HepG2 (cell line): ENCODE measurements around the gene TMEM33. TPM values are rescaled to one million over a fixed set of nuclear protein-coding genes. Genes with fewer than 3 reads are reported as not detected.
"Not testable (repeated sequence)": the region's sequence is repeated elsewhere in the genome, so short reads cannot be mapped to it uniquely, and the experiment has no call there.

Source experiments
- FOSL2 ChIP-seq: sonication (generic); formaldehyde crosslinking; IDR thresholded peaks from 2 replicates; pipeline ENCODE4 v1.4.0; 2020; ENCODE audit warnings: missing genetic modification reagents
- FOXA1 ChIP-seq, 2 experiments: fragments of 450-650 bp in 1 of 2; sonication (generic) in 1 of 2; formaldehyde crosslinking in 1 of 2; IDR thresholded peaks; 2 replicates each; pipeline versions ENCODE4 v1.4.0 to v1.6.1; 2016 to 2020; ENCODE audit warnings: missing genetic modification reagents in 1 of 2
- FOXA3 ChIP-seq: IDR thresholded peaks from 2 replicates; pipeline ENCODE4 v1.6.1; 2016; ENCODE audit warnings: missing genetic modification reagents, missing compliant biosample characterization
- GATAD2A ChIP-seq: IDR thresholded peaks from 2 replicates; pipeline ENCODE4 v1.6.1; 2016
- HOXA3 ChIP-seq: sonication (generic); formaldehyde crosslinking; IDR thresholded peaks from 2 replicates; pipeline ENCODE4 v1.5.0; 2020; ENCODE audit warnings: missing genetic modification reagents
- MTA1 ChIP-seq: sonication (generic); formaldehyde crosslinking; IDR thresholded peaks from 2 replicates; pipeline ENCODE4 v1.4.0; 2020; ENCODE audit warnings: missing genetic modification reagents, mild to moderate bottlenecking, borderline replicate concordance
- MYC ChIP-seq: sonication (generic); formaldehyde crosslinking; IDR thresholded peaks from 2 replicates; pipeline ENCODE4 v1.9.0; 2021; ENCODE audit warnings: missing genetic modification reagents, borderline replicate concordance
- NR2F1 ChIP-seq, 2 experiments: fragments of 450-650 bp in 1 of 2; formaldehyde crosslinking in 1 of 2; IDR thresholded peaks; 2 replicates each; pipeline versions ENCODE4 v1.5.0 to v1.6.1; 2016 to 2020; ENCODE audit warnings: mild to moderate bottlenecking in 1 of 2, missing compliant biosample characterization in 1 of 2, missing genetic modification reagents in 1 of 2, moderate library complexity in 1 of 2
- PAXIP1 ChIP-seq: sonication (generic); formaldehyde crosslinking; conservative IDR thresholded peaks from 2 replicates; pipeline ENCODE4 v1.4.0; 2020; ENCODE audit warnings: mild to moderate bottlenecking, missing genetic modification reagents, moderate library complexity
- POGZ ChIP-seq: sonication (generic); formaldehyde crosslinking; IDR thresholded peaks from 2 replicates; pipeline ENCODE4 v1.4.0; 2020; ENCODE audit warnings: mild to moderate bottlenecking, missing genetic modification reagents
- SALL1 ChIP-seq: sonication (generic); formaldehyde crosslinking; IDR thresholded peaks from 2 replicates; pipeline ENCODE4 v1.8.0; 2022; ENCODE audit warnings: mild to moderate bottlenecking, missing genetic modification reagents
- SP5 ChIP-seq: IDR thresholded peaks from 2 replicates; pipeline ENCODE4 v1.6.1; 2016; ENCODE audit warnings: low read depth, borderline replicate concordance
- TEAD3 ChIP-seq: optimal IDR thresholded peaks from 2 replicates; pipeline ENCODE3; 2016; ENCODE audit warnings: borderline replicate concordance
- THAP11 ChIP-seq: IDR thresholded peaks from 2 replicates; pipeline ENCODE4 v1.6.1; 2016; ENCODE audit warnings: missing biosample characterization, missing genetic modification reagents
- THAP9 ChIP-seq: sonication (generic); formaldehyde crosslinking; IDR thresholded peaks from 2 replicates; pipeline ENCODE4; 2020; ENCODE audit warnings: missing genetic modification reagents, mild to moderate bottlenecking, borderline replicate concordance
- ZNF281 ChIP-seq: sonication (generic); formaldehyde crosslinking; IDR thresholded peaks from 2 replicates; pipeline ENCODE4 v1.4.0; 2020; ENCODE audit warnings: missing genetic modification reagents, borderline replicate concordance
- ZNF350 ChIP-seq: sonication (generic); formaldehyde crosslinking; IDR thresholded peaks from 2 replicates; pipeline ENCODE4 v1.4.0; 2020; ENCODE audit warnings: mild to moderate bottlenecking, low read depth, missing genetic modification reagents, borderline replicate concordance
- ZNF644 ChIP-seq: IDR thresholded peaks from 2 replicates; pipeline ENCODE4 v1.6.1; 2016; ENCODE audit warnings: low read depth
- polyA plus RNA-seq, 8 experiments: library from polyadenylated mRNA; depleted of rRNA in 3 of 8; stranded (reverse) in 7 of 8; unstranded in 1 of 8; fragments of >200 nt; fragmentation: Illumina TruSeq in 4 of 8; extraction: Trizol in 4 of 8; gene quantifications; 2 replicates each; pipeline versions ENCODE4 v1.2.1 to v1.2.3, GENCODE V29; 2011 to 2016; ENCODE audit warnings: low read depth in 4 of 8, missing spikeins in 1 of 8, mixed read lengths in 1 of 8; ENCODE audit not compliant: insufficient read depth in 1 of 8
- total RNA-seq, 5 experiments: library from RNA; depleted of rRNA; stranded (reverse); fragments of >200 nt; fragmentation: Illumina TruSeq; extraction: Trizol; gene quantifications; 2 replicates each; pipeline ENCODE4 v1.2.3, GENCODE V29; 2016; ENCODE audit warnings: low read depth in 1 of 5

Gene TMEM33
- total and polyA plus RNA-seq, 2 of the 13 experiments (the other 11 are each of a cell fraction or from before 2014, with no cell fraction given), result 36.1 to 66.6 TPM

GRCh38 chr4:41909136-41909535 is 26.1 kb upstream of the TMEM33 start (continued):
- 0 out of 2 replicates have a peak, but pooled peaks have one; percentile 22 for TF ChIP-seq MTA1 (CRISPR knock-in tag)
- TF ChIP-seq ZNF644 (CRISPR knock-in tag), result 0 out of 2 replicates have a peak, but pooled peaks have one; percentile 45
- peak; percentile 45; the same call in 1 of the 2 replicates for TF ChIP-seq HOXA3 (CRISPR knock-in tag)
- peak; percentile 80 to 93; a peak in 3 of 4 replicates for TF ChIP-seq NR2F1 (CRISPR knock-in tag; IDR thresholded peaks at IDR 0.05)
- peak; percentile 24 for TF ChIP-seq TEAD3 (CRISPR knock-in tag)
- TF ChIP-seq SP5 (CRISPR knock-in tag), result peak; percentile 73
- peak; percentile 51; the same call in 1 of the 2 replicates for TF ChIP-seq GATAD2A (CRISPR knock-in tag)
- 0 out of 2 replicates have a peak, but pooled peaks have one; percentile 41 for TF ChIP-seq THAP11 (CRISPR knock-in tag)
- TF ChIP-seq POGZ (CRISPR knock-in tag), result 0 out of 2 replicates have a peak, but pooled peaks have one; percentile 24
- TF ChIP-seq SALL1 (CRISPR knock-in tag), result peak; percentile 47
- TF ChIP-seq ZNF350 (CRISPR knock-in tag), result 0 out of 2 replicates have a peak, but pooled peaks have one; percentile 26
- TF ChIP-seq MYC (CRISPR knock-in tag), result 0 out of 2 replicates have a peak, but pooled peaks have one; percentile 11
- TF ChIP-seq PAXIP1 (CRISPR knock-in tag), result peak; percentile 65
- TF ChIP-seq THAP9 (CRISPR knock-in tag), result peak; percentile 94
- peak; percentile 96 for TF ChIP-seq ZNF281
- peak; percentile 74 for TF ChIP-seq FOXA3 (CRISPR knock-in tag)
- not testable (repeated sequence) for TF ChIP-seq FOXA1 (IDR thresholded peaks at IDR 0.05)
- TF ChIP-seq FOXA1 (CRISPR knock-in tag; IDR thresholded peaks at IDR 0.05), result peak; percentile 64
- TF ChIP-seq FOSL2, result peak; percentile 79
